B cell (primary cell): ENCODE results near the gene CIT.

Experiments used
- EZH2 ChIP-seq: IDR thresholded peaks from 2 replicates; pipeline ENCODE4 v1.6.1; 2012; ENCODE audit warnings: borderline replicate concordance, low read depth, mild to moderate bottlenecking, moderate library complexity, low read length; ENCODE audit not compliant: insufficient read depth, poor library complexity, severe bottlenecking
- TF ChIP-seq, protein P1 (sequence below): fragments of 200-600 bp; IDR thresholded peaks from one replicate; pipeline ENCODE4 v1.8.0; 2022; ENCODE audit warnings: antibody characterized with exemption, mild to moderate bottlenecking

- no peak for TF ChIP-seq EZH2
- TF ChIP-seq, protein P1, sequence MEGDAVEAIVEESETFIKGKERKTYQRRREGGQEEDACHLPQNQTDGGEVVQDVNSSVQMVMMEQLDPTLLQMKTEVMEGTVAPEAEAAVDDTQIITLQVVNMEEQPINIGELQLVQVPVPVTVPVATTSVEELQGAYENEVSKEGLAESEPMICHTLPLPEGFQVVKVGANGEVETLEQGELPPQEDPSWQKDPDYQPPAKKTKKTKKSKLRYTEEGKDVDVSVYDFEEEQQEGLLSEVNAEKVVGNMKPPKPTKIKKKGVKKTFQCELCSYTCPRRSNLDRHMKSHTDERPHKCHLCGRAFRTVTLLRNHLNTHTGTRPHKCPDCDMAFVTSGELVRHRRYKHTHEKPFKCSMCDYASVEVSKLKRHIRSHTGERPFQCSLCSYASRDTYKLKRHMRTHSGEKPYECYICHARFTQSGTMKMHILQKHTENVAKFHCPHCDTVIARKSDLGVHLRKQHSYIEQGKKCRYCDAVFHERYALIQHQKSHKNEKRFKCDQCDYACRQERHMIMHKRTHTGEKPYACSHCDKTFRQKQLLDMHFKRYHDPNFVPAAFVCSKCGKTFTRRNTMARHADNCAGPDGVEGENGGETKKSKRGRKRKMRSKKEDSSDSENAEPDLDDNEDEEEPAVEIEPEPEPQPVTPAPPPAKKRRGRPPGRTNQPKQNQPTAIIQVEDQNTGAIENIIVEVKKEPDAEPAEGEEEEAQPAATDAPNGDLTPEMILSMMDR: no peak
Observed at GRCh38 chr12:119772431-119772830, 104.7 kb downstream of the CIT start.
